Stimulated activated naive B cell treated with anti-CD40 and anti-IgM and Interleukin-4, amounts not matched to agents 10 μg/mL and 1 μg/mL and 100 μg/mL, for 72 hours (primary cell): ENCODE results near the gene ZNF514.
A peak's percentile ranks its signal among the peaks of the same experiment; 100 is the strongest.
"Not testable (repeated sequence)": the region's sequence is repeated elsewhere in the genome, so short reads cannot be mapped to it uniquely, and the experiment has no call there.

Source experiments
- ATAC-seq, 2 donors: fragments of 150-1000 bp; cut with Tn5 transposase; replicated peaks; 2 replicates each; pipeline ENCODE4 v1.10.0; 2021; ENCODE audit warnings: moderate library complexity in 1 of 2
- DNase-seq: peaks from one replicate; pipeline ENCODE4 v3.0.0; 2021
- H3K27ac Mint-ChIP-seq: one replicate; pipeline ENCODE4 v1.8.0; 2022; ENCODE audit warnings: mild to moderate bottlenecking, mixed read lengths
- H3K27me3 Mint-ChIP-seq, 2 donors: one replicate each; pipeline ENCODE4 v1.8.0; 2022; ENCODE audit warnings: mixed read lengths in 2 of 2
- H3K36me3 Mint-ChIP-seq, 2 donors: one replicate each; pipeline ENCODE4 v1.8.0; 2022; ENCODE audit warnings: mixed read lengths in 2 of 2, mild to moderate bottlenecking in 1 of 2
- H3K4me1 Mint-ChIP-seq, 2 donors: one replicate each; pipeline ENCODE4 v1.8.0; 2022; ENCODE audit warnings: mixed read lengths in 2 of 2, mild to moderate bottlenecking in 1 of 2
- H3K4me3 Mint-ChIP-seq, 2 donors: one replicate each; pipeline ENCODE4 v1.8.0; 2022; ENCODE audit warnings: mild to moderate bottlenecking in 2 of 2, mixed read lengths in 2 of 2, moderate library complexity in 1 of 2
- H3K9me3 Mint-ChIP-seq, 2 donors: one replicate each; pipeline ENCODE4 v1.8.0; 2022; ENCODE audit warnings: mixed read lengths in 2 of 2, mild to moderate bottlenecking in 1 of 2

ZNF514 gene

GRCh38 chr2:95159690-95160449 lies at the start of gene ZNF514:
Gene ZNF514 (minus strand): TSS chr2:95159848. CDS start chr2:95153253, 6,595 bp downstream.
- peaks cover 20 to 28% of the 10 kb centered on the region in 2 donors for H3K36me3 Mint-ChIP-seq
- H3K4me1 Mint-ChIP-seq: peaks cover 15 to 27% of the 10 kb centered on the region in 2 donors
- H3K4me3 Mint-ChIP-seq: peak within 1 kb of the TSS; percentile 90 to 91
- peak; percentile 92 to 93 for ATAC-seq
- H3K27me3 Mint-ChIP-seq: no peaks in the 10 kb centered on the region
- H3K9me3 Mint-ChIP-seq: peaks cover 5% of the 10 kb centered on the region in 2 donors
- peak; percentile 68 for DNase-seq
- peak within 1 kb of the TSS; percentile 93 for H3K27ac Mint-ChIP-seq

DNA sequence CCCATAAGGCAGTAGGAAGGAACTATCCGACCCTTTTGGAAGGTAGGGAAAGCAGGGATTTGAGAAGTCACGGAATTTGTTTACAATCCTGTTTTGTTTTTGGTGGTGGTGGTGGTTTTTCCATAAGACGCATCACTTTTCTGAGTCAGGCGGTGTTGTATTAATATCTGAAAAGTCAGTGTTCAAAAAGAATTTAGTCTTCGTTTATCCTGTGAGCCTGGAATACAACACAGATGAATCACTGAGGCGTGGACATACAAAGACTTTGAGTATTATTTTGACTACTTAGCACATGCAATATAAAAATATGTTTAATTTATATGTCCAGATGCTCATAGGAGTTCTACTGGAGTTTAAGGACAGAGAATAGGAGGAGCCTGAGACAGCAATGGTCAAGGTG lies 48.5 kb upstream of the ZNF514 start:
- no peak for ATAC-seq
- no peaks in the 10 kb centered on the region for H3K27me3 Mint-ChIP-seq
- no peak overlapping the region for H3K27ac Mint-ChIP-seq
- H3K36me3 Mint-ChIP-seq: peaks cover 38 to 55% of the 10 kb centered on the region in 2 donors
- DNase-seq: no peak
- peak overlapping the region; percentile 93 to 98 for H3K4me3 Mint-ChIP-seq
- peaks cover 17 to 19% of the 10 kb centered on the region in 2 donors for H3K9me3 Mint-ChIP-seq
- peaks cover 7 to 12% of the 10 kb centered on the region in 2 donors for H3K4me1 Mint-ChIP-seq

GRCh38 chr2:95207111-95207961 lies 47.7 kb upstream of the ZNF514 start, which contains the start of gene ZNF892:
Gene ZNF892 (plus strand): TSS chr2:95207521. CDS start chr2:95207816, 295 bp downstream.
- peak; percentile 96 to 97 for ATAC-seq

GRCh38 chr2:95206096-95206495 lies 46.4 kb upstream of the ZNF514 start:
- H3K27me3 Mint-ChIP-seq: no peaks in the 10 kb centered on the region
- peak overlapping the region; percentile 93 to 98 for H3K4me3 Mint-ChIP-seq
- peaks cover 7 to 12% of the 10 kb centered on the region in 2 donors for H3K4me1 Mint-ChIP-seq
- peaks cover 20 to 36% of the 10 kb centered on the region in 2 donors for H3K36me3 Mint-ChIP-seq
- DNase-seq (no peak), ATAC-seq (no peak)
- no peak overlapping the region for H3K27ac Mint-ChIP-seq
- peaks cover 12 to 15% of the 10 kb centered on the region in 2 donors for H3K9me3 Mint-ChIP-seq

More at GRCh38 chr2:95207111-95207961, 47.7 kb upstream of the ZNF514 start, which contains the start of gene ZNF892:
- Mint-ChIP-seq H3K27me3 (no peaks in the 10 kb centered on the region), H3K4me1 (peaks cover 7 to 12% of the 10 kb centered on the region in 2 donors), H3K9me3 (peaks cover 14 to 15% of the 10 kb centered on the region in 2 donors), H3K36me3 (peaks cover 31 to 47% of the 10 kb centered on the region in 2 donors), H3K27ac (peak within 1 kb of the TSS; percentile 97), H3K4me3 (peak within 1 kb of the TSS; percentile 93 to 98)
- peak; percentile 83 for DNase-seq

- Mint-ChIP-seq H3K4me3 (no peak overlapping the region), H3K36me3 (peaks cover 11 to 23% of the 10 kb centered on the region in 2 donors), H3K4me1 (peaks cover 7 to 12% of the 10 kb centered on the region in 2 donors), H3K27me3 (peaks cover 0 to under 1% of the 10 kb centered on the region in 2 donors), H3K9me3 (peaks cover 4 to 5% of the 10 kb centered on the region in 2 donors), H3K27ac (no peak overlapping the region)
- no peak for ATAC-seq
- no peak for DNase-seq
Measured at GRCh38 chr2:95204396-95204795, 44.7 kb upstream of the ZNF514 start.

DNA sequence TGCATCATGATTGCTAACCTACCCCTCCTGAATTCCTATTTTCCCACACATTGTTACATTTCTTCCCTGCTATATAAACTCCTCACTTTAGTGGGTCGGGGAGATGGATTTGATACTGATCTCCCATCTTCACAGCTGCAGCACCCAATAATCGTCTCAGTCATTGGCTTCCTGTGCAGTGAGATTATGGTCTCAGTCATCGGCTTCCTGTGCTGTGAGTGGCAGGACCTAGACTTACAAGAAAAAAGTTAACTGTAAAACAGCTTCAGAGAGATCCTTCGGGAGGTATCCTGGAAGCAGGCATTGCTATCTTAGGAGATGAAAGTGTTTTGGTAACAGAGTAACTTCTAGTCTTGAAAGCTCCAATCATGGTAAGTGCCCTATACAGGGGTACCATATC lies 44.3 kb upstream of the ZNF514 start:
- no peak overlapping the region for H3K27ac Mint-ChIP-seq
- H3K36me3 Mint-ChIP-seq: peaks cover 6 to 18% of the 10 kb centered on the region in 2 donors
- H3K27me3 Mint-ChIP-seq: peaks cover 5% of the 10 kb centered on the region in 2 donors
- H3K4me3 Mint-ChIP-seq: no peak overlapping the region
- ATAC-seq: no peak
- DNase-seq: no peak
- peaks cover under 1 to 1% of the 10 kb centered on the region in 2 donors for H3K9me3 Mint-ChIP-seq
- peaks cover 7 to 12% of the 10 kb centered on the region in 2 donors for H3K4me1 Mint-ChIP-seq

GRCh38 chr2:95192956-95193355 lies 33.3 kb upstream of the ZNF514 start:
- peak; percentile 35 for DNase-seq
- ATAC-seq, H3K4me3 Mint-ChIP-seq, H3K4me1 Mint-ChIP-seq, H3K27ac Mint-ChIP-seq, H3K9me3 Mint-ChIP-seq, H3K36me3 Mint-ChIP-seq: not testable (repeated sequence)
- peaks cover 36 to 42% of the 10 kb centered on the region in 2 donors for H3K27me3 Mint-ChIP-seq

DNA sequence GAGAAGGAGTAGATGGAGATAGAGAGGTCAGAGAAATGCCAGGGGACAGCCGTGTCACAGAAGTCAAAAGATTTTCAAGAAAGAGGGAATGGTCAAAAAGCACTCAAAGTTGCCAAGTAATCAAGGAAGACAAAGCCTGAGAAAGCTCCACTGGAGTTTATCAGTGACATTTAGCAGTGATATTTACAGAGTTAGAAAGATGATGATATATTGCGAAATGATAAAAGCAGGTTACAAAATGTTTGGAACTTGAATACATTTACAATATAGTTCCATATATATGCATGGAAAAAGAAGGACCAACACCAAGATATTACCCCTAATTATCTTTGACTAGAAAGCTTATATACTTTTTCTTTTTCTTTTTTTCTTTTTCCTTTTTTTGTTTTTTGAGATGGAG lies 26.3 kb upstream of the ZNF514 start:
- H3K9me3 Mint-ChIP-seq: peaks cover 8 to 15% of the 10 kb centered on the region in 2 donors
- no peak overlapping the region for H3K27ac Mint-ChIP-seq
- peaks cover 12 to 13% of the 10 kb centered on the region in 2 donors for H3K27me3 Mint-ChIP-seq
- no peak for DNase-seq
- no peaks in the 10 kb centered on the region for H3K4me1 Mint-ChIP-seq
- H3K4me3 Mint-ChIP-seq: no peak overlapping the region
- no peak for ATAC-seq
- H3K36me3 Mint-ChIP-seq: peaks cover 31 to 33% of the 10 kb centered on the region in 2 donors

- ATAC-seq (no peak), DNase-seq (no peak)
- H3K27me3 Mint-ChIP-seq: peaks cover 6 to 9% of the 10 kb centered on the region in 2 donors
- H3K4me3 Mint-ChIP-seq: no peak overlapping the region
- no peaks in the 10 kb centered on the region for H3K4me1 Mint-ChIP-seq
- H3K9me3 Mint-ChIP-seq: peaks cover 13 to 18% of the 10 kb centered on the region in 2 donors
- H3K36me3 Mint-ChIP-seq: peaks cover 39 to 41% of the 10 kb centered on the region in 2 donors
- H3K27ac Mint-ChIP-seq: no peak overlapping the region
Measured at GRCh38 chr2:95185197-95185596, 25.5 kb upstream of the ZNF514 start.

DNA sequence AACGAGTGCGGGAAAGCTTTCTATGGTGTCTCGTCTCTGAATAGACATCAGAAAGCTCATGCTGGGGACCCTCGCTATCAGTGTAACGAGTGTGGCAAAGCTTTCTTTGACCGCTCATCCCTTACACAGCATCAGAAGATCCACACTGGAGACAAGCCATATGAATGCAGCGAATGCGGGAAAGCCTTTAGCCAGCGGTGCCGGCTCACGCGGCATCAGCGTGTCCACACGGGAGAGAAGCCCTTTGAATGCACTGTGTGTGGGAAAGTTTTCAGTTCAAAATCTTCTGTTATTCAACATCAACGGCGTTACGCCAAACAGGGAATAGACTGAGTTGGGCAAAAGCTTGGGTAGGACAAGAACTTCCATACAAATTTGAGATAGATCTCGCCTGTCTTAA lies 22.1 kb upstream of the ZNF514 start:
- Mint-ChIP-seq H3K4me1 (no peaks in the 10 kb centered on the region), H3K27me3 (no peaks in the 10 kb centered on the region), H3K4me3 (no peak overlapping the region), H3K36me3 (peaks cover 59 to 67% of the 10 kb centered on the region in 2 donors), H3K9me3 (peaks cover 16 to 18% of the 10 kb centered on the region in 2 donors), H3K27ac (no peak overlapping the region)
- DNase-seq: no peak
- no peak for ATAC-seq

GRCh38 chr2:95179451-95179850 lies 19.8 kb upstream of the ZNF514 start:
- H3K4me1 Mint-ChIP-seq: peaks cover 2% of the 10 kb centered on the region in 2 donors
- no peaks in the 10 kb centered on the region for H3K27me3 Mint-ChIP-seq
- DNase-seq (no peak), ATAC-seq (no peak)
- peaks cover 13 to 16% of the 10 kb centered on the region in 2 donors for H3K9me3 Mint-ChIP-seq
- no peak overlapping the region for H3K4me3 Mint-ChIP-seq
- peaks cover 59 to 82% of the 10 kb centered on the region in 2 donors for H3K36me3 Mint-ChIP-seq
- no peak overlapping the region for H3K27ac Mint-ChIP-seq

GRCh38 chr2:95174031-95174542 lies 14.4 kb upstream of the ZNF514 start:
- peaks cover 13 to 38% of the 10 kb centered on the region in 2 donors for H3K36me3 Mint-ChIP-seq
- DNase-seq (no peak), ATAC-seq (no peak)
- H3K9me3 Mint-ChIP-seq: no peaks in the 10 kb centered on the region
- no peak overlapping the region for H3K4me3 Mint-ChIP-seq
- H3K27ac Mint-ChIP-seq: no peak overlapping the region
- peaks cover 4 to 11% of the 10 kb centered on the region in 2 donors for H3K4me1 Mint-ChIP-seq
- H3K27me3 Mint-ChIP-seq: no peaks in the 10 kb centered on the region

- no peak overlapping the region for H3K27ac Mint-ChIP-seq
- ATAC-seq: no peak
- no peak for DNase-seq
Measured at GRCh38 chr2:95171902-95172301, 12.3 kb upstream of the ZNF514 start.

More at GRCh38 chr2:95171902-95172301, 12.3 kb upstream of the ZNF514 start:
- peaks cover 8 to 26% of the 10 kb centered on the region in 2 donors for H3K36me3 Mint-ChIP-seq
- peaks cover 12 to 21% of the 10 kb centered on the region in 2 donors for H3K4me1 Mint-ChIP-seq
- H3K9me3 Mint-ChIP-seq: no peaks in the 10 kb centered on the region
- no peaks in the 10 kb centered on the region for H3K27me3 Mint-ChIP-seq
- H3K4me3 Mint-ChIP-seq: no peak overlapping the region
